GM21381 (cell line): Measurements from ENCODE around the gene SOX6.
"Not testable (repeated sequence)": the region's sequence is repeated elsewhere in the genome, so short reads cannot be mapped to it uniquely, and the experiment has no call there.

Experiments used
- ATAC-seq: cut with Tn5 transposase; IDR thresholded peaks from one replicate; pipeline ENCODE4 v1.9.1; 2021; ENCODE audit warnings: mild to moderate bottlenecking, moderate library complexity; ENCODE audit not compliant: unreplicated experiment

The SOX6 gene

DNA sequence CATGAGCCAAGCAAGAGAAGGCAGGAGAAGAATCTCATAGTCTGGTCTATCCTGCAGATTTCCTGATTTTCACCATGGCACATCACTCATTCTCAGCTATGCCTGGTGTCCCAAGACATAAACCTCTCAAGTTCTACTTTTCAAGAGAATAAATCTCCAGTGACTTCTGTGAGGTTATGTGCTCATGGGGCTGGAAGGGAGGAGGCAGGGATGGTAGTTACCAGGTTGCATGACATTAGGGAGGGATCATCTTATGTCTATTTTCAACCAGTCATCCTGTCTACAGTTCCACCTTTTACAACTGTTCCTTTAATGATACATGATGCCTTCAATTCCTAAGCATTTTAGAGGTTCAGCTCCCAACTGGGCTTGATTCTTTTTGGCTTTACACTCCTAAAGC, 297.7 kb downstream of the SOX6 start:
- no peak for ATAC-seq

DNA sequence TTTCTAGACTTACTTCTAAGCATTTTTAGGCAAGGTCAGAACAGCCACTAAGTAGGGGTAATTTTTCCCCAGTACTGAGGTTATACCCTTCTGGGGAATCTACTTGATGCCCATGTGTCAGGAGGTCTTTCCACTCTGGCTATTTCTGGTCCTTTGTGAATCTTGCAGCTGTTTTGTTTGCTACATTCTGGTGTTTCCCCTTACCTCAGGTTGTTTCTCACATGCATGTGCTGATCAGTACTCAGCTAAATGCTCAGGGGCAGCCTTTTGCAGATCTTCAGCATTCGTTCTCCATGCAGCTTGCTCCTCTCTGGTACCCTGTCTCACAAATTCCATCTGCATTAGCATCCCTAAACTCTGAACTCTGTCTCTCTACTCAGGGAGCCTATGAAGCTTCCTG, 303.6 kb downstream of the SOX6 start:
- no peak for ATAC-seq

DNA sequence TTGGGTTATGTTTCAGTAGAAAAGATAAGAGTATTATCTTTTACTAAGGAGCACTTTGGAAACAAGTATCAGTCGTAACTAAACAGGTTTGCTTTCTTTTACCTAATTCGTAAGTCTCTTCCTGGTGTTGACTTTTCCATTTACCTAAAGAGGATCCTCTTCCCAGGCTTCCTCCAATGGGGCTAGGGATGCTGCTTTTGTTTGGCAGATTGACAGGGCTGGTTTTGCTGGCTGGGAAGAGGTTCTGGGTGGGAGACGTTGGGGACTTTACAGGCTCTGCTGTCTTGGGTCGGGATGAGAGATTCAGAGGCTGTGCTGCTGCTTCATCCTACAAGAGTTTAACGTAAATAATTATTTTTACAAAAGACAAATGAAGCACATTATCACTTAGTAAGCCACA, 306.7 kb downstream of the SOX6 start:
- ATAC-seq = no peak

- no peak for ATAC-seq
These were observed 309.3 kb downstream of the SOX6 start for GRCh38 chr11:16047073-16047472.

GRCh38 chr11:16043617-16044016, 312.7 kb downstream of the SOX6 start:
- ATAC-seq = no peak

DNA sequence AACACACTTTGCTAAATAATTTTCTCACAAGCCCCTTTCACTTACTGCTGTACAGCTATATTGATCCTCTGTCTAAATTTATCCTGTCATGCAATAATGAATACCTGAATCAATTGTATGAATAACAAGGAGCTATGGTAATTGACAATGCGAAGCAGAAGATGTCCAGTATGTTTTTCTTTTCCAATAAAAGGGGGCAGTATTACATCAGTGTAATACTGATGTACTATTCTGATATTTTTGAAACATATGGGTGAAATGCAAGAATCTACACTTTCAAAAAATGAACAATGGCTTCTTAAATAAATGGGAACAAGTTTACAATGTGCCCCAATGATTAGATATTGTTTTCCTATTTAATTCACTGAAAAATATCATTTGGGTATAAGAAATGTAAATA, 315.1 kb downstream of the SOX6 start:
- ATAC-seq = no peak

- no peak for ATAC-seq
These were observed 316.2 kb downstream of the SOX6 start for GRCh38 chr11:16040151-16040550.

DNA sequence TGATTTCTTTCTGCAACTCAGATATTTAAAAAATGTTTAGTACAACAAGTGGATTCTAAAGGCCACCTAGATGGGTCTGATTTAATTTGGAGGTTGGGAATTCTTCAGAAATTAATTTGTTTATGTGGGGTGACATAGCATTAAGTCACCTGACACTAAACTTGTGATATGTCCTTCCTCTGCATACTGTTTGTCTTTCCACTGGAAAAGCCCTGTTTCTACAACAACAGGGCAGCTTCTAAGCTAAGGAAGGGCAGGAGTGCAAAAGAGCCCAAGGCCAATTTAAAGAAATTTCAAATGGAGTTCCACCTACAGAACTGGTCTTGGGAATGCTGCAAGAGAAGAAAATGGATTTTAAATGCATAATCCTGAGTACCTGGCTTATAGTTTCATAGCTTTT, 319.2 kb downstream of the SOX6 start:
- no peak for ATAC-seq

DNA sequence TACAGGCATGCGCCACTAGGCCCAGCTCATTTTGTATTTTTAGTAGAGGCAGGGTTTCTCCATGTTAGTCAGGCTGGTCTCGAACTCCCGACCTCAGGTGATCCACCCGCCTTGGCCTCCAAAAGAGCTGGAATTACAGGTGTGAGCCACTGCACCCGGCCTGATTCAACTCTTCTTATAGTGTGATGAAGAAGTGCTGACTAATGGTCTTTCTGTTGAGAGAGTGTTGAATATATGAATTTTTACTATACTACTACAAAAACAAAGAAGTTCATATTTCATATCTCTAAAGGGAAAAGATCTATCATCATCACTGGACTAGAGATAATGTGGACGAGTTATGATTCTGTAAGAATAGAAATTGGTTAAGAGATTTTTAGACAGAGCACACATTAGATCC, 320.1 kb downstream of the SOX6 start:
- no peak for ATAC-seq

DNA sequence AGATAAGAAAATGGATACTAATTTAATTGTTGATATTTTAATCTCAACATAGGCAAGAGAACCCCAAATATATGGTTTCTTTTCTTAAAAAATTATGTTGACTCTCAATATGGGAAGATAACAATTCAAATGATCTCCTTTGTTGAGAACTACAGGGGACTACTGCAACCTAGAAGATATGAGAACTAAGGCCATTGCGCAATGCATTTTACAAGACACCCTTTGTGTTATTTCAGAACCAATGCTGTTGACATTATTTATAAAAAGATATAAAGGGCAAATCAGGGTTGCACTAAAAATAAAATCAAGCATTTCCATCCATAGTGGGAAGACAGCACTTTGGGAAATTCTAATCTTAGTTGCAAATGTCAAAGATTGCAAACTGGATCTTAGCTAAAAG, 322.3 kb downstream of the SOX6 start:
- ATAC-seq = no peak

GRCh38 chr11:16032974-16033373, 323.4 kb downstream of the SOX6 start:
- ATAC-seq = no peak

DNA sequence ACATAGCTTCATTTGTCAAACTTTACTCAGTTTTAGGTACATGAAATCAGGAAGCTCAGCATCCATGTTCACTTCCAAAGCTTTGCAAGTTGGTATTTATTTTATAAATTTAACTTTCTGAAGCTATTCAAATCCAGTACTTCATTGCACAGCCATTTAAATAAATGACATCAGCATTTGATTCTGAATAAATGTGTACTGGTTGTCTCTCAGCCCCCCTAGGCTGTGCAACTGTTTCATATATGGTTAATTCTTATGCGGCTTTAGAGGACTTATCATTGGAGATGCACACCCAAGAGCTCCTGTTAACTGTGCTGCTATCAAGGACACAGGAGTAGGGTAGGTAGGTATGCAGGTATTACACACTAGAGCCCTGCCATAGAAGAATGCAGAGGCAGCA, 325.1 kb downstream of the SOX6 start:
- ATAC-seq = no peak

DNA sequence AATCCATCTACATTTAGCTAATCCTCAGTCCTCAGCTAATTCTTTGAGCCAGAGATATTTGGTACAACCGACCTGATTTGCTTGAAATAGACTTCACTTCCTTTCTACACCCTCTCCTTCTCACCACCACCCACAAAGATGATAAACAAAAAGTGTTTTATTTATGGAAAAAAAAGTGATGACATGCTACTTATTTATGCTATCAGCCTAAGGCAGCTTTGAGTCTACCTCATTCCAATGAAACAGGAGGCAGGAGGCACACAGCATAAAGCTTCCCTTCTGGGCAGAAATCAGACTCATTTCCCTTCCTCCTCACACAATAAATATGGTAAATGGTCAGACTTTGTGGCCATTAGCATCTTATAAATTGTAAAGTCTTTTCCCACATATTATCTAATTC, 325.7 kb downstream of the SOX6 start:
- ATAC-seq = no peak

GRCh38 chr11:16029151-16029550, 327.2 kb downstream of the SOX6 start:
- not testable (repeated sequence) for ATAC-seq

GRCh38 chr11:16028419-16028818, 327.9 kb downstream of the SOX6 start:
- no peak for ATAC-seq

DNA sequence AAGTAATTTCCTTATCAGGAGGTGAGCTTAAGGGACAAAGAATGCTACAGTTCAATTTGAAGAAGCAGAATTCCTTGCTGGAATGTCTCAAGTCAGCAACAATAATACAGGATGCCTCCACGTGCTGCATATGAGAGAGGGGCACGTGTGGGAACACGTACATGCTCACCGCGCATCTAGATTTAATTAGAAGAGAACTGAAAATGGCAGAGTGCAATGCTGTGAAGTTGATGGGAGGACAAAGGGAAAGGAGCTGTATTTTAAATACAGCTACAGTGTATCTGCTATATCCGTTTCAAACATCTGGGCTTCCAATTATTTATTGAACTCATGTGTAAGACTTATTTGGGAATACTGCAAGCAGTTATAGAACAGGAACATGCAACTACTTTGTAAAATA, 328.7 kb downstream of the SOX6 start:
- no peak for ATAC-seq

DNA sequence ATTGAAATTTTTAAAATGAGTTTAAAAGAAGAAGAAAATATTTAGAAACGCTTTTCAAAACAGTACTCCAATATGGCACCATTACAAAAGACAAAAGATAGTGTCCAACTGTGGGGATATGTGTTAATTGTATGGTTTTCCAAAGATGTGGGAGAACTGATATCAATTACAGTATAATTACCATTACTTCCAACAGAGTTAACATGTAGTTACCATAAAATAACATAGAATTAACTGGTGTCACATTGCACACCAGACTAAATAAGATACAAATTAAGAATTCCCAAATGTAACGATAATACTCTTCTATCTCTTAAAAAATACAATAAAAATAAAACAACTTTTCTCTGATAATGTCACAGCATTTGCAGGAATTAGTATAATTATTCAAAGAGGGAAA, 329.5 kb downstream of the SOX6 start:
- no peak for ATAC-seq

DNA sequence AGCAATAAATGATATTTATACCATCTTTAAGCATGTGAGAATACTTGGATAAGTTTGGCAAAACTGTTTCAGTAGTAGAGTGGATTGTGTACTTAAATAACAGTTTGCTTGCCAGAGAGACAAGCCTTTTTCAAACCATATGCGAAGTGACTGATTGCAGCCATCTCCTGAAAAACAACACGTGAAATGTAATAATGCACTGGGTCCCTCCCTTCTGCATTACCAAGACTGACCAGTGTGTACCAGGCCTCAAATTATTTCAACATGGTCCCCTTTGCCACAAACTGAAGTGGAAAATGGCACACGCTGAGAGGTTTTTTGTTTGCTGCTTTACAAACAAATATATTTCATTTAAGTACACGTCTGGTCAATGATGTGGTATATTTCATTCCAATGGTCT, 337.4 kb downstream of the SOX6 start:
- no peak for ATAC-seq

GRCh38 chr11:16016468-16016829, 339.9 kb downstream of the SOX6 start:
- no peak for ATAC-seq

- no peak for ATAC-seq
These were observed 340.4 kb downstream of the SOX6 start for GRCh38 chr11:16015741-16016467.

GRCh38 chr11:16013649-16014275, 342.6 kb downstream of the SOX6 start:
- ATAC-seq = no peak

DNA sequence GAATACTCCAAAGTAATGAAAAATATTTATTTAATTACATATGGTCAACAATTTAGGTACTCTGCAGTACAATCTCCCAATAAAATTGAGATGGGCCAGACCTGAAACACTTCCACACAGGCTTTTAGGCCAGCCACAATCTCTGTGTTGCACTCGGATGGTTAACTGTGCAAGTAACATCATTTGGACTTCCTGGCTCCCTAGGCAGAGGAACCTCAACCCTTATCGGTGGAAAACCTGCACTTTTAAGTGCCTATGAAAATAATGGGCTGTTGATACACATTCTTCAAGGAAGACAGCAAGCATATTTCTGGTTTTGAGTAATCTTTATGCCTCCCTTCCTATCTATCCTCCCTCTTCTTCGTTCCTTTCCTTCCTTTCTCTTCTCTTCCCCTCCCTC, 343.1 kb downstream of the SOX6 start:
- ATAC-seq = no peak
